Kidney capillary endothelial cell (primary cell): Measurements from ENCODE around the gene TRIM7.
A peak's percentile ranks its signal among the peaks of the same experiment; 100 is the strongest.
"Not testable (repeated sequence)": the region's sequence is repeated elsewhere in the genome, so short reads cannot be mapped to it uniquely, and the experiment has no call there.

ENCODE experiments used
- DNase-seq: peaks from one replicate; pipeline ENCODE4 v3.0.0-alpha.2; 2018; ENCODE audit warnings: low spot score

Gene TRIM7

GRCh38 chr5:181192337-181193046 lies 12.5 kb downstream of the TRIM7 start:
- DNase-seq: no peak

GRCh38 chr5:181191526-181192336 lies 13.3 kb downstream of the TRIM7 start:
- peak; percentile 86 for DNase-seq

GRCh38 chr5:181190711-181191525 lies 14.1 kb downstream of the TRIM7 start:
- no peak for DNase-seq

- DNase-seq: no peak
Measured at GRCh38 chr5:181189962-181190710, 14.9 kb downstream of the TRIM7 start.

- DNase-seq: peak; percentile 41
Measured at GRCh38 chr5:181189363-181189961, 15.5 kb downstream of the TRIM7 start.

GRCh38 chr5:181188700-181189362 lies 16.2 kb downstream of the TRIM7 start:
- peak; percentile 79 for DNase-seq

- DNase-seq: peak; percentile 73
Measured at GRCh38 chr5:181187500-181188213, 17.3 kb downstream of the TRIM7 start.

GRCh38 chr5:181186986-181187499 lies 18.0 kb downstream of the TRIM7 start:
- DNase-seq: no peak

- no peak for DNase-seq
Measured at GRCh38 chr5:181186022-181186421, 19.0 kb downstream of the TRIM7 start.

GRCh38 chr5:181185560-181185959 lies 19.4 kb downstream of the TRIM7 start:
- DNase-seq: no peak

- no peak for DNase-seq
Measured at GRCh38 chr5:181184845-181185216, 20.2 kb downstream of the TRIM7 start.

- no peak for DNase-seq
Measured at GRCh38 chr5:181182651-181183050, 22.3 kb downstream of the TRIM7 start.

GRCh38 chr5:181181650-181182565 lies 23.1 kb downstream of the TRIM7 start:
- DNase-seq: peak; percentile 69

GRCh38 chr5:181177559-181177958 lies 27.4 kb downstream of the TRIM7 start:
- DNase-seq: not testable (repeated sequence)

- DNase-seq: no peak
Measured at GRCh38 chr5:181176254-181176952, 28.6 kb downstream of the TRIM7 start.

- DNase-seq: peak; percentile 71
Measured at GRCh38 chr5:181173420-181174342, 31.3 kb downstream of the TRIM7 start.

- DNase-seq: no peak
Measured at GRCh38 chr5:181173027-181173419, 32.0 kb downstream of the TRIM7 start.
